ENCODE results near the gene RBM42. TPM values are rescaled to one million over a fixed set of nuclear protein-coding genes. Genes with fewer than 3 reads are reported as not detected.
"Not testable (repeated sequence)": the region's sequence is repeated elsewhere in the genome, so short reads cannot be mapped to it uniquely, and the experiment has no call there.

The RBM42 gene
- total RNA-seq, 2 experiments from 2014 or later, result 99.5 to 102 TPM

GRCh38 chr19:35643255-35644205, 14.7 kb downstream of the RBM42 start:
- H3K4me1 Mint-ChIP-seq, result peaks cover 46% of the 10 kb centered on the region
- CTCF ChIA-PET, result interaction anchor here (0.6 to 2.8 kb wide), 6 partner anchors 9 to 577 kb away, joined by 3 to 12 read pairs (median 5); partner anchors contain the start of gene HAUS5
- H3K9me3 Mint-ChIP-seq, result no peaks in the 10 kb centered on the region

GRCh38 chr19:35644206-35644986, 15.6 kb downstream of the RBM42 start:
- CTCF ChIA-PET, result interaction anchor here (0.6 to 2.8 kb wide), 5 partner anchors 32 to 577 kb away, joined by 3 to 12 read pairs (median 6); partner anchors contain the start of gene HAUS5
- Mint-ChIP-seq H3K27me3 (no peaks in the 10 kb centered on the region), H3K27ac (peak overlapping the region; percentile 82), H3K4me1 (peaks cover 52% of the 10 kb centered on the region), H3K4me3 (peak overlapping the region; percentile 83), H3K36me3 (ENCODE audit: low read depth) (peaks cover 10% of the 10 kb centered on the region), H3K9me3 (no peaks in the 10 kb centered on the region)
- peak; percentile 98 for DNase-seq
- POLR2A ChIA-PET, result interaction anchor here (0.8 to 4.4 kb wide), 19 partner anchors 10 to 104 kb away, joined by 3 to 25 read pairs (median 5); partner anchors contain the start of genes HAUS5, IGFLR1, KMT2B and LIN37

More at GRCh38 chr19:35643255-35644205, 14.7 kb downstream of the RBM42 start:
- no peaks in the 10 kb centered on the region for H3K27me3 Mint-ChIP-seq
- peaks cover 5% of the 10 kb centered on the region for H3K36me3 Mint-ChIP-seq (ENCODE audit: low read depth)
- POLR2A ChIA-PET, result interaction anchor here (0.8 to 4.4 kb wide), 20 partner anchors 10 to 105 kb away, joined by 3 to 25 read pairs (median 4); partner anchors contain the start of genes HAUS5, IGFLR1, KMT2B and LIN37
- peak overlapping the region; percentile 83 for H3K4me3 Mint-ChIP-seq
- peak overlapping the region; percentile 82 for H3K27ac Mint-ChIP-seq
- peak; percentile 86 for DNase-seq

GRCh38 chr19:35644987-35645679, 16.3 kb downstream of the RBM42 start:
- H3K4me1 Mint-ChIP-seq, result peaks cover 55% of the 10 kb centered on the region
- no peaks in the 10 kb centered on the region for H3K9me3 Mint-ChIP-seq

GRCh38 chr19:35645680-35646511, 17.1 kb downstream of the RBM42 start:
- POLR2A ChIA-PET, result interaction anchor here (1.1 kb wide), 1 partner anchor 33 kb away, joined by 3 read pairs; the partner anchor contains the start of gene HAUS5
- no peak overlapping the region for H3K4me3 Mint-ChIP-seq
- H3K27ac Mint-ChIP-seq, result no peak overlapping the region
- H3K9me3 Mint-ChIP-seq, result no peaks in the 10 kb centered on the region
- no peak for DNase-seq
- H3K36me3 Mint-ChIP-seq (ENCODE audit: low read depth), result peaks cover 12% of the 10 kb centered on the region
- H3K4me1 Mint-ChIP-seq, result peaks cover 60% of the 10 kb centered on the region
- no peaks in the 10 kb centered on the region for H3K27me3 Mint-ChIP-seq
- CTCF ChIA-PET, result no interaction called here

More at GRCh38 chr19:35644987-35645679, 16.3 kb downstream of the RBM42 start:
- peak; percentile 82 for DNase-seq
- ChIA-PET CTCF (interaction anchor here (1.5 kb wide), 1 partner anchor 225 kb away, joined by 3 read pairs; no protein-coding TSS in a partner anchor), POLR2A (interaction anchor here (0.6 to 4.4 kb wide), 12 partner anchors 14 to 570 kb away, joined by 3 to 25 read pairs (median 6); partner anchors contain the start of genes HAUS5, IGFLR1, KMT2B and ZNF146)
- no peaks in the 10 kb centered on the region for H3K27me3 Mint-ChIP-seq
- H3K4me3 Mint-ChIP-seq, result peak overlapping the region; percentile 83
- H3K36me3 Mint-ChIP-seq (ENCODE audit: low read depth), result peaks cover 10% of the 10 kb centered on the region
- H3K27ac Mint-ChIP-seq, result peak overlapping the region; percentile 82

GRCh38 chr19:35648017-35648961, 19.5 kb downstream of the RBM42 start, which contains the start of gene COX6B1:
COX6B1 (plus strand) TSS chr19:35648323; CDS start chr19:35651244, 2,921 bp downstream.
- ChIA-PET POLR2A (interaction anchor here (0.9 to 2.3 kb wide), 18 partner anchors 9 to 971 kb away, joined by 3 to 14 read pairs (median 5); partner anchors contain the start of genes ALKBH6, HAUS5, WDR62 and ZNF302), CTCF (interaction anchor here (0.8 to 1.6 kb wide), 12 partner anchors 9 to 138 kb away, joined by 3 to 11 read pairs (median 4); partner anchors contain the start of genes HAUS5, PSENEN and U2AF1L4)
- Mint-ChIP-seq H3K4me1 (peaks cover 50% of the 10 kb centered on the region), H3K27me3 (no peaks in the 10 kb centered on the region), H3K27ac (peak within 1 kb of the TSS; percentile 85), H3K4me3 (peak within 1 kb of the TSS; percentile 99), H3K9me3 (no peaks in the 10 kb centered on the region), H3K36me3 (ENCODE audit: low read depth) (peaks cover 24% of the 10 kb centered on the region)
- DNase-seq, result peak; percentile 95

- H3K9me3 Mint-ChIP-seq, result no peaks in the 10 kb centered on the region
- H3K27me3 Mint-ChIP-seq, result no peaks in the 10 kb centered on the region
- POLR2A ChIA-PET, result interaction anchor here (1.1 kb wide), 2 partner anchors 9 to 38 kb away, joined by 3 read pairs; partner anchors contain the start of gene HAUS5
- no peak for DNase-seq
- H3K36me3 Mint-ChIP-seq (ENCODE audit: low read depth), result peaks cover 39% of the 10 kb centered on the region
- H3K4me1 Mint-ChIP-seq, result peaks cover 42% of the 10 kb centered on the region
- CTCF ChIA-PET, result no interaction called here
- H3K27ac Mint-ChIP-seq, result no peak overlapping the region
- H3K4me3 Mint-ChIP-seq, result no peak overlapping the region
Observed at GRCh38 chr19:35650581-35650980, 21.7 kb downstream of the RBM42 start.

- Mint-ChIP-seq H3K36me3 (ENCODE audit: low read depth) (peaks cover 59% of the 10 kb centered on the region), H3K4me1 (peaks cover 20% of the 10 kb centered on the region)
- CTCF ChIA-PET, result interaction anchor here (0.6 kb wide), 1 partner anchor 51 kb away, joined by 4 read pairs; no protein-coding TSS in a partner anchor
- not testable (repeated sequence) for H3K27me3 Mint-ChIP-seq, DNase-seq, H3K27ac Mint-ChIP-seq, H3K4me3 Mint-ChIP-seq, H3K9me3 Mint-ChIP-seq
- POLR2A ChIA-PET, result interaction anchor here (1.3 kb wide), 1 partner anchor 11 kb away, joined by 3 read pairs; no protein-coding TSS in a partner anchor
Observed at GRCh38 chr19:35654828-35655227, 26.0 kb downstream of the RBM42 start.

- Mint-ChIP-seq H3K36me3 (ENCODE audit: low read depth) (peaks cover 61% of the 10 kb centered on the region), H3K27ac (no peak overlapping the region), H3K4me3 (no peak overlapping the region), H3K9me3 (no peaks in the 10 kb centered on the region), H3K27me3 (no peaks in the 10 kb centered on the region), H3K4me1 (peaks cover 17% of the 10 kb centered on the region)
- DNase-seq, result no peak
- ChIA-PET POLR2A (no interaction called here), CTCF (no interaction called here)
Observed at GRCh38 chr19:35655600-35655999, 26.8 kb downstream of the RBM42 start.

GRCh38 chr19:35656700-35657099, 27.9 kb downstream of the RBM42 start:
- ChIA-PET POLR2A (interaction anchor here (1.4 kb wide), 1 partner anchor 8 kb away, joined by 4 read pairs; the partner anchor contains the start of gene COX6B1), CTCF (interaction anchor here (0.8 kb wide), 1 partner anchor 9 kb away, joined by 3 read pairs; the partner anchor contains the start of gene COX6B1)
- no peaks in the 10 kb centered on the region for H3K27me3 Mint-ChIP-seq
- H3K27ac Mint-ChIP-seq, result no peak overlapping the region
- no peak overlapping the region for H3K4me3 Mint-ChIP-seq
- peaks cover 59% of the 10 kb centered on the region for H3K36me3 Mint-ChIP-seq (ENCODE audit: low read depth)
- no peaks in the 10 kb centered on the region for H3K9me3 Mint-ChIP-seq
- no peak for DNase-seq
- H3K4me1 Mint-ChIP-seq, result peaks cover 9% of the 10 kb centered on the region
